ENCODE results near the gene DGKI. TPM values are rescaled to one million over a fixed set of nuclear protein-coding genes. Genes with fewer than 3 reads are reported as not detected.

The DGKI gene
- polyA plus RNA-seq, 1 experiment = 1.4 TPM

DNA sequence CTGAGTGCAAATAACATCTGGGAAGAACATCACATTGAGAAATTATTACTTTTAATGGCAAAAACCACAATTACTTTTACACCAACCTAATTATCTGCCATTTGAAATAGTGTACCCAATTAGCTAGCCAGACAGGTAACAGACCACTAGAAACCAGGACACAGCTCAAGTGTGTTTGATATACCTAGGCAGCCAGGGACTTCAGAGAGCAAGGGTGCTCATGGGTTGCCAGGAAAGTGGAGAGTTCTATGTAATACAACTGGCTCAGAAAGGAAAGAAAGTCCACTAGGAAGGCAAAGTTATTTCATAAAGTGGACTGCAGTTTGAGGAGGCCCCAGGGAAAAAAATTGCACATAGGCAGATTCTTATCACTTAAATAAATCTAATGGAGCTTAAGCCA lies 453.2 kb downstream of the DGKI start:
- TF ChIP-seq, protein P1, sequence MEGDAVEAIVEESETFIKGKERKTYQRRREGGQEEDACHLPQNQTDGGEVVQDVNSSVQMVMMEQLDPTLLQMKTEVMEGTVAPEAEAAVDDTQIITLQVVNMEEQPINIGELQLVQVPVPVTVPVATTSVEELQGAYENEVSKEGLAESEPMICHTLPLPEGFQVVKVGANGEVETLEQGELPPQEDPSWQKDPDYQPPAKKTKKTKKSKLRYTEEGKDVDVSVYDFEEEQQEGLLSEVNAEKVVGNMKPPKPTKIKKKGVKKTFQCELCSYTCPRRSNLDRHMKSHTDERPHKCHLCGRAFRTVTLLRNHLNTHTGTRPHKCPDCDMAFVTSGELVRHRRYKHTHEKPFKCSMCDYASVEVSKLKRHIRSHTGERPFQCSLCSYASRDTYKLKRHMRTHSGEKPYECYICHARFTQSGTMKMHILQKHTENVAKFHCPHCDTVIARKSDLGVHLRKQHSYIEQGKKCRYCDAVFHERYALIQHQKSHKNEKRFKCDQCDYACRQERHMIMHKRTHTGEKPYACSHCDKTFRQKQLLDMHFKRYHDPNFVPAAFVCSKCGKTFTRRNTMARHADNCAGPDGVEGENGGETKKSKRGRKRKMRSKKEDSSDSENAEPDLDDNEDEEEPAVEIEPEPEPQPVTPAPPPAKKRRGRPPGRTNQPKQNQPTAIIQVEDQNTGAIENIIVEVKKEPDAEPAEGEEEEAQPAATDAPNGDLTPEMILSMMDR (IDR thresholded peaks at IDR 0.05; ENCODE audit: insufficient read depth, low read depth, low read length) = no peak
- ChIA-PET CTCF (no interaction called here), POLR2A (no interaction called here)
- DNase-seq (ENCODE audit: low read depth) = no peak
- no peak overlapping the region for H3K4me3 ChIP-seq (ENCODE audit: low read depth, low read length)
- H3K36me3 ChIP-seq (ENCODE audit: control insufficient read depth, insufficient read depth, low read length) = no peaks in the 10 kb centered on the region
- no peaks in the 10 kb centered on the region for H3K27me3 ChIP-seq (ENCODE audit: control insufficient read depth, insufficient read depth, low read length)

DNA sequence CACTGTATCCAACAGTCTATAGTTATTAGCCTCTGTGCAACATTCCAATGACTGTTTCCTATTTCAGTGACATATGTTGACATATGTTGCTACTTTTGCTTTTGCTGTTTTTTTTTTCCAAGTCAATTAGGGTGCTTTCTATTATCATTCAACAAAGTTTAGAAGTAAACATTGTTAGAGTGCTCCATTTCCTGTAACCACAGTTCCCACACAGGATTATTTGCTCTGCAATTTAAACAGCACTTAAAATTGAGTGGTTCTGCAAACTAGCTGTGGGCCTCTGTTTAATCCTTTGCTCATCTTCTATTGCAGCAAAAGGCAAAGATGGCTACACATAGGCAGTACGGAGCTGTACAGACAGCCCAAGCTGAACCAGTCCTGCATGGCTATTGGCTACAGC lies 456.7 kb downstream of the DGKI start:
- Histone ChIP-seq H3K36me3 (ENCODE audit: control insufficient read depth, insufficient read depth, low read length) (no peaks in the 10 kb centered on the region), H3K4me3 (ENCODE audit: low read depth, low read length) (no peak overlapping the region), H3K27me3 (ENCODE audit: control insufficient read depth, insufficient read depth, low read length) (no peaks in the 10 kb centered on the region)
- CTCF ChIA-PET = interaction anchor here (2.1 kb wide), 1 partner anchor 16 kb away, joined by 6 read pairs; no protein-coding TSS in a partner anchor
- no peak for DNase-seq (ENCODE audit: low read depth)
- POLR2A ChIA-PET = no interaction called here
- TF ChIP-seq, protein P1 (IDR thresholded peaks at IDR 0.05; ENCODE audit: insufficient read depth, low read depth, low read length) = no peak

- TF ChIP-seq, protein P1 (IDR thresholded peaks at IDR 0.05; ENCODE audit: insufficient read depth, low read depth, low read length) = no peak
- ChIA-PET CTCF (interaction anchor here (2.1 kb wide), 1 partner anchor 17 kb away, joined by 6 read pairs; no protein-coding TSS in a partner anchor), POLR2A (no interaction called here)
- Histone ChIP-seq H3K4me3 (ENCODE audit: low read depth, low read length) (no peak overlapping the region), H3K27me3 (ENCODE audit: control insufficient read depth, insufficient read depth, low read length) (no peaks in the 10 kb centered on the region), H3K36me3 (ENCODE audit: control insufficient read depth, insufficient read depth, low read length) (no peaks in the 10 kb centered on the region)
- no peak for DNase-seq (ENCODE audit: low read depth)
Observed at GRCh38 chr7:137388916-137389315, 457.9 kb downstream of the DGKI start.

GRCh38 chr7:137386966-137387365 lies 459.8 kb downstream of the DGKI start:
- TF ChIP-seq, protein P1 (IDR thresholded peaks at IDR 0.05; ENCODE audit: insufficient read depth, low read depth, low read length) = no peak
- H3K36me3 ChIP-seq (ENCODE audit: control insufficient read depth, insufficient read depth, low read length) = no peaks in the 10 kb centered on the region
- H3K27me3 ChIP-seq (ENCODE audit: control insufficient read depth, insufficient read depth, low read length) = no peaks in the 10 kb centered on the region
- CTCF ChIA-PET = no interaction called here
- POLR2A ChIA-PET = no interaction called here
- DNase-seq (ENCODE audit: low read depth) = no peak
- no peak overlapping the region for H3K4me3 ChIP-seq (ENCODE audit: low read depth, low read length)

DNA sequence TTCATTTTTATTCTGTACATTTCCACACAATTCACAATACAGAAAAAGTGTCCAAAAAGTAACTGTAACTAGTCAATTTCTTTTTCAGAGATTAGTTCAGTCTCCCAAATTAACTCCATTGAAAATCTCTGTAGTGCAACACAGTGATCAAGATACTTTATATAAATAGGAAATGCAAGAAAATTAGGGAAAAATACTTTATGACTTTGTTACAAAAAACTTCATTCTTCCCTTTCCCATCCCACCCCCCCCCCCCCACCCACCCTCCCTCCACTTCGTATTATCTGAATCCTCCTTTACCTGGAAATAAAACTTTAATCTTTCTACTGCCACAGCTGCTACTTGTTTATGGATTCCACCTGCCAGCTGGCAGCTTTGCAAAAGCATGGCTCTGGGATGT lies 465.7 kb downstream of the DGKI start:
- Histone ChIP-seq H3K36me3 (ENCODE audit: control insufficient read depth, insufficient read depth, low read length) (no peaks in the 10 kb centered on the region), H3K4me3 (ENCODE audit: low read depth, low read length) (no peak overlapping the region), H3K27me3 (ENCODE audit: control insufficient read depth, insufficient read depth, low read length) (no peaks in the 10 kb centered on the region)
- POLR2A ChIA-PET = no interaction called here
- TF ChIP-seq, protein P1 (IDR thresholded peaks at IDR 0.05; ENCODE audit: insufficient read depth, low read depth, low read length) = no peak
- no peak for DNase-seq (ENCODE audit: low read depth)
- CTCF ChIA-PET = no interaction called here
